Activated T-helper 1 cell treated with anti-CD3 and anti-CD28 coated beads, Interleukin-2, amount 50 U/mL, for 16 hours (primary cell): ENCODE results near the gene ABHD16B.

Experiments
- DNase-seq, 2 donors: peaks; one replicate each; pipeline ENCODE4 v3.0.0-alpha.2; 2020; ENCODE audit warnings: low read depth in 1 of 2, low spot score in 1 of 2

Gene ABHD16B

DNA sequence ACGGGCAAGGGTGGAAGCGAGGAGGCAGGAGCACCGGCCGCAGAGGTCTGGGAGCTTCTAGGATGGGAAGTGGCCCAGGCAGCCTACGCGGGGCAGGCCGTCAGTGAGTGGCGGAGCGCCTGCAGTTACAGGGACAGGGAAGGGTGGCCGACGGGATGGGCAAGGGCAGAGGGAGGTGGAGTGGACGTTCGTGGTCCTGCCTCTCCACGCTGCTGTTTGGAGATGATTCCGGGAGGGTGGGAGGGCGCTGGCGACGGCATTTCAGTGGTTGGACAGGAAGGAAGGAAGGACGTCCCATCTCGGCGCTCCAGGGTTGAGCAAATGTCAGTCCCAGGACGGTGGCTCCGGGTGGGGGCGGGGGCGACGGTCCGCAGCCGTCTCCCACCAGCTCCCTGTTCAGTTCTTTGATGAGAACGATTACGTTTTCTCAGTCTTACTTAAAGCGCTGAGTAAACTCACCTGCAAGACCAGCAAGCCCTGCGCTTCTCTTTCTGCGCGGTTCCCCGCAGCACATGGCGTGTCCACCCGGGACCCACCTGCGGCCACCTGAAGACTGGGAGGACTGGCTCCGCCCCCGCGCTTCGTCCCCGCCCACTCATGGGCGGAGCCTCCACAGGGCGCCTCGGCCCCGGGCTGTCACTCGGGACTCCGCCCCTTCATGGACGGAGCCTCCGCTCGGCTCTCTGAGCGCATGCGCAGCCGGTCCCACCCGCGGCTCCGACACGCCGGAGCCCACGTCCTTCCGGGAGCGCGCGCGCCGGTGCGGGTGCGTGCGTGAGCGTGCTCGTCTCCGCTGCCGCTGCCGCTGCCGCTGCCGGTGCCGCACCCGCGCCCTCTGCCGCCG, 33.3 kb downstream of the ABHD16B start, which contains the start of gene DNAJC5:
Gene DNAJC5, plus strand, starts transcription at position 769 of the 844 bp plus-strand sequence. CDS start 33,220 bp downstream, outside the sequence.
- DNase-seq: peak; percentile 89 to 97

GRCh38 chr20:63895202-63895951, 34.1 kb downstream of the ABHD16B start:
- no peak for DNase-seq

DNA sequence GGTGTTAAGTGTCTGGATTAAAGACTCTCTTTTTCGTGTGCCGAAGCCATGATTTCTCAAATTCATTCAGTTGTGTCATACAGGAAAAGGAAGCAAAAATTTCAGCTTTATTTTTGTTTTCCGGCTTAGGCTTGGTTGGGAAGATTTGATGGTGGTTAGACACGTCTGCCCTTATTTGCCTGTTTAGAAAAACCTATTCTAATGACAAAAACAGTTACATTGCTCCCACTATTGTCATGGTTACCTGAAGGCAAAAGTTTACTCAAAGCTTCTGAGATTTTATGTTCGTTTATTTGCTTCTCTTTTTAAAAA, 34.6 kb downstream of the ABHD16B start:
- DNase-seq: no peak

DNA sequence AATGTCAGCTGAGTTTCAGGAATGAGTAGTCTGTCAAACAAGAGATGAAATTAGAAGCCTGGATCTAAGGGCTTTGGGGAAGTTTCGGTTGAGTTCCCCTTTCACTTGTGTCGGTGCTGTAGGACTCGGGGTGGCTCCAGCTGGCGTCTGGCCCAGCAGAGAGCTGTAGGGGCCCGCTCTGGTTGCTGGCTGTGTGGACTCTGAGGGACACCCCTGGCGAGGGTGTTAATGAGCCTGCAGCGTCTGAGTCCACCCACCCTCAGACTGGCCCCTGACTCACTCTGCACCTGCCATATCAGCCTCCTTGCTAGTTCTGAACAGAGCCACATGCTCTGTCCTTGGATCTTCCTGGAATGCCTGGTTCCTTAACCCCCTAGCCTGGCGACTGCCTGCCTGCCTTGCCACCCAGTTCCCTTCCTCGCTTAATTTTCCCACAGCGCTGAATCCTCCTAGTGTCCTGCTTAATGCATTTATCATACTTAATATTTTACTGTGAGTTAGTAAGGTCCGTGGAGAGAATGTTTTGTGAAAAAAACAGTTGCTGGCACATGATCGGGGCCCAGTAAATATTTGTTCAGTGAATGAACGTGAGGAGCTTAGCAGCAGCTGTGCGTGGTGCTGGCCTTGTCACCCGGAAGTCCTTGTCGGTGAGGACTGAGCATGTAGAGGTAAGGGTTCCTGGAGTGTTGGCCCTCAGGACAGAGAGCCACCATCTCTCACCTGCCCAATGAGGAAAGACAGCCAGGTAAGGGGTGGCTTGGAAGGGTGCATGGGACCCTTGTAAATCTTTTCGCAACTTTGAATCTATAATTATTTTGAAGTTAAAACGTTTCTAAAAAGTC, 35.2 kb downstream of the ABHD16B start:
- DNase-seq: peak in 1 of 2 donors; percentile 4

- no peak for DNase-seq
Observed at GRCh38 chr20:63897978-63898561, 36.8 kb downstream of the ABHD16B start.

GRCh38 chr20:63898882-63899558, 37.7 kb downstream of the ABHD16B start:
- no peak for DNase-seq

DNA sequence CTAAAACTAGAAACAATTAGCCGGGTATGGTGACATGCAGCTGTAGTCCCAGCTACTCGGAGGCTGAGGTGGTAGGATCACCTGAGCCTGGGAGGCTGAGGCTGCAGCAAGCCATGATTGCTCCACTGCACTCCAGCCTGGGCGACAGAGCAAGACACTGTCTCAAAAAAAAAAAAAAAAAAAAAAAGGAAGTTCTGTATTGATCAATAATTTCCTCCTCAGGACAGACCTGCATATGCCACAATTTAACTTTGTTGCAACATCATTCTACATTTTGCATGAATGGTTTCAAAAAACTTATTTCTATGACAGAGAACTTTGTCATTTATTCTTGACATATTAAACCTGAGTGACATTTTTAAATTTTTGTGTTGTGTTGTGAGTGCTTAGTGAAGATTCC, 39.1 kb downstream of the ABHD16B start:
- no peak for DNase-seq

DNA sequence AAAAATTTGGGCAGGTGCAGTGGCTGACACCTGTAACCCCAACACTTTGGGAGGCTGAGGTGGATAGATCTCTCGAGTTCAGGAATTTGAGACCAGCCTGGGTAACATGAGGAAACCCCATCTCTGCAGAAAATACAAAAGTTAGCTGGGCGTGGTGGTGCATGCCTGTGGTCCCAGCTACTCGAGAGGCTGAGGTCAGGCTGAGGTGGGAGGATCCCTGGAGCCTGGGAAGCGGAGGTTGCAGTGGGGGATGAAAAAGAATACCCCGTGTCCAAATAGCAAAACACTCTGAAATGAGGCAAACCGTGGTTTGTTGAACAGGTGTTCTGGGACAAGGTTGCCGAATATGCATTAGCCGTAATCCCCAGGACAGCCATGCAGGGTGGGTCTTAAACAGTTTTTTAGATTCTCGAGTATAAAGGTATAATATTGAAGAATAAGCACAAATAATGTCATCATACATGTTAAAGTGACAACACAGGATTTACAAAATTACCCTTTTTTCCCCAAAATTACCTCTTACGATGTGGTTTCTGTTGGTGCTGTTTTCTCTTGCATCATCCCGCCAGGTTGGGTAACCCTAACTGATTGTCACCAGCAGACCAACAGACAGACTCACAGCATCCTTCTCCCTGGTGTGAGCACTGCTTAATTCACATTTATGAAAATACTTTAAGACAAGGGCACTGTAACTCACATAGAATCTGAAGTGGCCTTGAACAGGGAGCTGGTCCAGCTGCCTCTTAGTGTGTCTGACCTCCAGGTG, 42.7 kb downstream of the ABHD16B start:
- no peak for DNase-seq

DNA sequence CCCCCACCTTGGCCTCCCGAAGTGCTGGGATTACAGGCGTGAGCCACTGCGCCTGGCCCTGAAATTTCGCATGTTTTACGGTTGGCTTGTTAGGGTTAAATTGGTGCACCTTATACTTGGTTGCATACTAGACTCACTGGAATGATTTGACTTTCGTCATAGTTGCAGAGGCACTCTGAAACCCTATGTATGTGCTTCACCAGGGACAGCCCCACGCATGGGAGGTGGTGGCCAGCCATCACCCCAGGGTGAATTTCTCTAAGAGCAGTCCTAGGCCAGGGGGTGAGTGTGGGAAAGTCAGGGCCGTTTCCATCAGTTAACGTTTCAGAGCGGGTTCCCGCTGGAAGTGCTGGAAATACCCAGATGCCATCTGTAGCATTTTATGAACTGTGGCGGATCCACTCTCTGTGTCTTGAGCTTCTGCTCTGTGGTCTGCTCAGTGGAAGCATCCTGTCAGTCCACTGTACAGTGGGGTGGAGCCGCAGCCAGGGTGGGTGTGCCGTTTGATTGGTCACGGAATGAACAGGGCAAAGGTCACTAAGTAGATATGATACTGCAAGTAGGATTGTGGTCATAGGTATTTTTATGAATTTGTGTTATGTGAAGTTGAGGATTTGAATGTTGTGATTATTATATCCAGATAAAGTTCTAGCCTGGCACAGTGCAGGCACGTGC, 46.8 kb downstream of the ABHD16B start:
- no peak for DNase-seq

DNA sequence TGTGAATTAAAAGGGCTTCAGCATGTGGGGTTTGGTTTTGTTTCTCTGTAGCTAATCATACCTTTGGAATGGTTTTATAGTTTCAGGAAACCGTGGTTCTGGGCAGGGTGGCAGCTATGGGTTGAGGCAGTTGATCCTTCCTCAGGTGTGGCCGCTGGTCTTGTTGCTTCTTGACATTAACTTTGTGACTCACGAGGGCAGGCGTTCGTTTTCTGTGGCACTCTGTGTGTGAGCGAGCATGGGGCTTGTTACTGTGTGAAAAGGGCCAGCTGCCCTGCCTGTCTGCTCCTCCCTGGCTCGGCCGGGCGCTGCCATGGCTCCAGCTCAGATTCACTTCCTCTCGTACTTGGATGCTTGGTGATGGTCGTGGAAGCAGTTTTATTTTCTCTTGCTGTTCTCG, 49.9 kb downstream of the ABHD16B start:
- DNase-seq: no peak
